SU-DHL-6 (cell line): Measurements from ENCODE around the gene UQCR11.

Experiments
- EZH2phosphoT487 ChIP-seq: fragments of 200-600 bp; sonication (generic), shearing (Covaris generic); conservative IDR thresholded peaks from 2 replicates; pipeline ENCODE4 v1.6.1; 2018; ENCODE audit warnings: mild to moderate bottlenecking, antibody characterized with exemption, low read length, moderate library complexity, mixed read lengths
- TF ChIP-seq, protein P1 (sequence below): fragments of 200-600 bp; sonication (generic); IDR thresholded peaks from one replicate; pipeline ENCODE4 v1.5.1; 2017; ENCODE audit warnings: antibody characterized with exemption, mild to moderate bottlenecking, low read length, moderate library complexity; ENCODE audit not compliant: insufficient read depth, poor library complexity, severe bottlenecking

DNA sequence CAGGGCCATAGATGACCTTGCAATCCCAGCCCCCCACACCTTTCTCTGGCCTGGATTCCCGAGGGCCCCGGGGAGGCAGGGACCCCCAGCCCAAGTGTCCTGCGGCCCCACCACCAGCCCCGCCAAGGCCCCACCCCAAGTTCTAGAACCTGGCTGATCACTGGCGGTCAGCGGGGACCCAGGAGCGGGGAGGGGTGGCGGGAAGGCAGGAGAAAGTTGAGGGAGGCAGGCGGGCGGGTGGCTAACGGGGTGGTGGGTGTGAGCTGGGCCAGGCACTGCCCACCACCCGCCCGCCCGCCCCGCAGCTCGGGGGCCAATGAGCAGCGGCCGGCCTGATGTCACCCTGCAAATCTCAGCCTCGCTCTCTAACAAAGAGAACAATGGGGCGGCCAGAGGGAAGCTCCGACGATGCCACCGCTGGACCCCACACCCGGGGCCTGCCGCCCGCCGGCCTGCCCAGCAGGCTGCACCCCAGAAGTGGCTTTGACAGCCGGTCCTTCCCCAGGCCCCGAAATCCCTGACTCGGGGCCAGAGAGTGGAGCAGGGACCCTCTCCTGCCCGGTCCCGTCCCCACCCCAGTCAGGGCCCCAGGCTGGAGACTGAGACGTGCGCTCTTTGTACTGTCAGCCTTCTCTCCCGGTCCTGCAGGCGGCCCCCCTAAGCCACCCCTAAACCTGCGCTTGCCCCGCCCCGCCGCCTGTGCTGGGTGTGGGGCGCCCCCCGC lies 38.7 kb downstream of the UQCR11 start:
- TF ChIP-seq, protein P1, sequence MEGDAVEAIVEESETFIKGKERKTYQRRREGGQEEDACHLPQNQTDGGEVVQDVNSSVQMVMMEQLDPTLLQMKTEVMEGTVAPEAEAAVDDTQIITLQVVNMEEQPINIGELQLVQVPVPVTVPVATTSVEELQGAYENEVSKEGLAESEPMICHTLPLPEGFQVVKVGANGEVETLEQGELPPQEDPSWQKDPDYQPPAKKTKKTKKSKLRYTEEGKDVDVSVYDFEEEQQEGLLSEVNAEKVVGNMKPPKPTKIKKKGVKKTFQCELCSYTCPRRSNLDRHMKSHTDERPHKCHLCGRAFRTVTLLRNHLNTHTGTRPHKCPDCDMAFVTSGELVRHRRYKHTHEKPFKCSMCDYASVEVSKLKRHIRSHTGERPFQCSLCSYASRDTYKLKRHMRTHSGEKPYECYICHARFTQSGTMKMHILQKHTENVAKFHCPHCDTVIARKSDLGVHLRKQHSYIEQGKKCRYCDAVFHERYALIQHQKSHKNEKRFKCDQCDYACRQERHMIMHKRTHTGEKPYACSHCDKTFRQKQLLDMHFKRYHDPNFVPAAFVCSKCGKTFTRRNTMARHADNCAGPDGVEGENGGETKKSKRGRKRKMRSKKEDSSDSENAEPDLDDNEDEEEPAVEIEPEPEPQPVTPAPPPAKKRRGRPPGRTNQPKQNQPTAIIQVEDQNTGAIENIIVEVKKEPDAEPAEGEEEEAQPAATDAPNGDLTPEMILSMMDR = no peak
- TF ChIP-seq EZH2phosphoT487 = no peak
